Measurements from ENCODE around the gene TANC1. TPM values are rescaled to one million over a fixed set of nuclear protein-coding genes. Genes with fewer than 3 reads are reported as not detected.
A peak's percentile ranks its signal among the peaks of the same experiment; 100 is the strongest.

Gene TANC1
- total RNA-seq, 6 experiments from 2014 or later = 4.0 to 12.7 (median 11.3) TPM

- TF ChIP-seq POLR2A (IDR thresholded peaks at IDR 0.05) = no peak
- TF ChIP-seq CTCF (IDR thresholded peaks at IDR 0.05) = no peak
- intact Hi-C loops (cut with DNase I) = no loop called here
- no peaks in the 10 kb centered on the region for H3K27me3 ChIP-seq
- H3K4me3 ChIP-seq = no peak overlapping the region
- H3K4me1 ChIP-seq = peaks cover 0 to 8% (median 0%) of the 10 kb centered on the region in 4 donors
- ATAC-seq (no peak), DNase-seq (no peak)
- WGBS (ENCODE audit: insufficient coverage, low coverage, low lambda C conversion rate, missing lambda C conversion rate) = 63% methylated on average over 5 of the region's 5 CpGs
- H3K36me3 ChIP-seq = no peaks in the 10 kb centered on the region
- no peak overlapping the region for H3K27ac ChIP-seq
- no peaks in the 10 kb centered on the region for H3K9me3 ChIP-seq
These were observed 20.1 kb downstream of the TANC1 start for GRCh38 chr2:158988501-158988900.

- intact Hi-C loops (cut with DNase I) = no loop called here
- H3K4me3 ChIP-seq = no peak overlapping the region
- no peaks in the 10 kb centered on the region for H3K36me3 ChIP-seq
- no peaks in the 10 kb centered on the region for H3K9me3 ChIP-seq
- no peak for TF ChIP-seq CTCF (IDR thresholded peaks at IDR 0.05)
- TF ChIP-seq POLR2A (IDR thresholded peaks at IDR 0.05) = no peak
- H3K27me3 ChIP-seq = no peaks in the 10 kb centered on the region
- WGBS (ENCODE audit: insufficient coverage, low coverage, low lambda C conversion rate, missing lambda C conversion rate) = 98% methylated on average over 4 of the region's 5 CpGs
- no peak overlapping the region for H3K27ac ChIP-seq
- DNase-seq (no peak), ATAC-seq (no peak)
- peaks cover 0 to 10% (median 0%) of the 10 kb centered on the region in 4 donors for H3K4me1 ChIP-seq
These were observed 20.7 kb downstream of the TANC1 start for GRCh38 chr2:158989165-158989564.

- no peaks in the 10 kb centered on the region for H3K36me3 ChIP-seq
- ATAC-seq = no peak
- H3K9me3 ChIP-seq = no peaks in the 10 kb centered on the region
- intact Hi-C loops (cut with DNase I) = no loop called here
- no peak overlapping the region for H3K4me3 ChIP-seq
- TF ChIP-seq CTCF (IDR thresholded peaks at IDR 0.05) (no peak), POLR2A (IDR thresholded peaks at IDR 0.05) (no peak)
- WGBS (ENCODE audit: insufficient coverage, low coverage, low lambda C conversion rate, missing lambda C conversion rate) = 89% methylated on average over 5 of the region's 6 CpGs
- H3K27me3 ChIP-seq = no peaks in the 10 kb centered on the region
- DNase-seq = no peak
- no peak overlapping the region for H3K27ac ChIP-seq
- H3K4me1 ChIP-seq = peaks cover 0 to 16% (median 4%) of the 10 kb centered on the region in 4 donors
These were observed 22.2 kb downstream of the TANC1 start for GRCh38 chr2:158990397-158991214.

- peak in 2 of 4 donors; percentile 14 to 75 for ATAC-seq
- Histone ChIP-seq H3K27me3 (no peaks in the 10 kb centered on the region), H3K4me3 (no peak overlapping the region), H3K36me3 (no peaks in the 10 kb centered on the region), H3K9me3 (no peaks in the 10 kb centered on the region), H3K27ac (no peak overlapping the region), H3K4me1 (peaks cover 0 to 27% (median 6%) of the 10 kb centered on the region in 4 donors)
- intact Hi-C loops (cut with DNase I) = no loop called here
- no peak for TF ChIP-seq POLR2A (IDR thresholded peaks at IDR 0.05)
- no peak for TF ChIP-seq CTCF (IDR thresholded peaks at IDR 0.05)
- WGBS (ENCODE audit: insufficient coverage, low coverage, low lambda C conversion rate, missing lambda C conversion rate) = 56% methylated on average over 5 of the region's 5 CpGs
- DNase-seq = no peak
These were observed 24.6 kb downstream of the TANC1 start for GRCh38 chr2:158993030-158993429.

All from right lobe of liver (tissue), 6 donors.